PC-3 (cell line): ENCODE data around the gene TMEM214. TPM values are rescaled to one million over a fixed set of nuclear protein-coding genes. Genes with fewer than 3 reads are reported as not detected.

Source experiments
- ATAC-seq: fragments of 200-7000 bp; cut with Tn5 transposase; 2 replicates; pipeline ENCODE4 v1.9.1; 2020; ENCODE audit warnings: mild to moderate bottlenecking, moderate library complexity
- BruUV-seq: library from RNA; stranded (reverse); fragments of 400-500 nt; replicated peaks from 2 replicates; lab custom pipeline; 2021; lab: Mats Ljungman, UMichigan
- CTCF ChIA-PET: fragments of 300-600 bp; sonication (Branson Sonifier 250); formaldehyde crosslinking; loops from one replicate; lab custom pipeline; 2022; ENCODE audit warnings: antibody characterized with exemption; lab: Charles Lee
- POLR2A ChIA-PET: fragments of 300-600 bp; sonication (Branson Sonifier 250); formaldehyde crosslinking; loops from one replicate; lab custom pipeline; 2022; ENCODE audit warnings: antibody characterized with exemption; ENCODE audit not compliant: unreplicated experiment; lab: Charles Lee
- DNase-seq: peaks from one replicate; pipeline ENCODE4 v3.0.0-alpha.2; 2015
- H2AFZ ChIP-seq: fragments of 300-600 bp; sonication (generic); 2 replicates; pipeline ENCODE4 v1.6.0; 2016; ENCODE audit warnings: antibody characterized with exemption, low read length
- H3F3A ChIP-seq: fragments of 300-600 bp; sonication (generic); one replicate; pipeline ENCODE4 v1.6.0; 2017; ENCODE audit warnings: antibody characterized with exemption, low read length, control low read depth, mild to moderate bottlenecking; ENCODE audit not compliant: unreplicated experiment
- H3K27ac ChIP-seq: fragments of 300-600 bp; sonication (generic); 2 replicates; pipeline ENCODE4 v1.5.1; 2016; ENCODE audit warnings: mild to moderate bottlenecking, low read length
- H3K27me3 ChIP-seq: fragments of 300-600 bp; sonication (generic); 2 replicates; pipeline ENCODE4 v1.6.1; 2016; ENCODE audit warnings: low read length, mixed read lengths
- H3K36me3 ChIP-seq: fragments of 300-600 bp; sonication (generic); 2 replicates; pipeline ENCODE4 v1.6.1; 2016; ENCODE audit warnings: low read depth, mixed run types, low read length, mixed read lengths
- H3K4me1 ChIP-seq: fragments of 300-600 bp; sonication (generic); 2 replicates; pipeline ENCODE4 v1.5.1; 2016; ENCODE audit warnings: low read length; ENCODE audit not compliant: insufficient read depth
- H3K4me2 ChIP-seq: fragments of 300-600 bp; sonication (generic); 2 replicates; pipeline ENCODE4 v1.6.0; 2016; ENCODE audit warnings: low read length
- H3K4me3 ChIP-seq: fragments of 300-600 bp; sonication (generic); 2 replicates; pipeline ENCODE4 v1.5.1; 2016; ENCODE audit warnings: mild to moderate bottlenecking, low read length, mixed read lengths
- H3K79me2 ChIP-seq: fragments of 300-600 bp; sonication (generic); 2 replicates; pipeline ENCODE4 v1.6.1; 2017; ENCODE audit warnings: low read length, mixed read lengths
- H3K9ac ChIP-seq: fragments of 300-600 bp; sonication (generic); 2 replicates; pipeline ENCODE4 v1.6.0; 2016; ENCODE audit warnings: mild to moderate bottlenecking, low read length
- H3K9me2 ChIP-seq: fragments of 300-600 bp; sonication (generic); replicated peaks from 2 replicates; pipeline ENCODE4 v1.6.1; 2016; ENCODE audit warnings: mixed run types, low read length, mixed read lengths
- H3K9me3 ChIP-seq: fragments of 300-600 bp; sonication (generic); 2 replicates; pipeline ENCODE4 v1.6.1; 2016; ENCODE audit warnings: low read length, mixed read lengths
- H4K20me1 ChIP-seq: fragments of 300-600 bp; sonication (generic); 2 replicates; pipeline ENCODE4 v1.6.1; 2016; ENCODE audit warnings: low read length, mixed read lengths
- EZH2 ChIP-seq: fragments of 300-600 bp; sonication (generic); IDR thresholded peaks from one replicate; pipeline ENCODE4 v1.6.1; 2017; ENCODE audit warnings: antibody characterized with exemption, mild to moderate bottlenecking, low read length; ENCODE audit not compliant: unreplicated experiment
- EZH2phosphoT487 ChIP-seq: fragments of 300-600 bp; sonication (generic); IDR thresholded peaks from 2 replicates; pipeline ENCODE4 v1.6.1; 2018; ENCODE audit warnings: mild to moderate bottlenecking, antibody characterized with exemption, low read length, borderline replicate concordance
- intact Hi-C: fragments of 100-400 bp; cut with micrococcal nuclease; formaldehyde crosslinking; loops from 2 replicates; pipeline ENCODE4 v1.9.0; 2023
- total RNA-seq: library from RNA; depleted of rRNA; stranded (reverse); fragments of >200 nt; gene quantifications from 2 replicates; pipeline ENCODE4 v1.2.3, GENCODE V29; 2014
- TF ChIP-seq, protein P1 (sequence below): fragments of 300-600 bp; sonication (generic); conservative IDR thresholded peaks from 2 replicates; pipeline ENCODE4 v1.5.1; 2017; ENCODE audit warnings: antibody characterized with exemption, low read depth, mild to moderate bottlenecking, low read length

TMEM214 gene
- total RNA-seq, 1 experiment from 2014 or later, result 43.0 TPM

- H4K20me1 ChIP-seq, result no peaks in the 10 kb centered on the region
- ChIA-PET POLR2A (no interaction called here), CTCF (no interaction called here)
- no peaks in the 10 kb centered on the region for H3K27me3 ChIP-seq
- TF ChIP-seq, protein P1, sequence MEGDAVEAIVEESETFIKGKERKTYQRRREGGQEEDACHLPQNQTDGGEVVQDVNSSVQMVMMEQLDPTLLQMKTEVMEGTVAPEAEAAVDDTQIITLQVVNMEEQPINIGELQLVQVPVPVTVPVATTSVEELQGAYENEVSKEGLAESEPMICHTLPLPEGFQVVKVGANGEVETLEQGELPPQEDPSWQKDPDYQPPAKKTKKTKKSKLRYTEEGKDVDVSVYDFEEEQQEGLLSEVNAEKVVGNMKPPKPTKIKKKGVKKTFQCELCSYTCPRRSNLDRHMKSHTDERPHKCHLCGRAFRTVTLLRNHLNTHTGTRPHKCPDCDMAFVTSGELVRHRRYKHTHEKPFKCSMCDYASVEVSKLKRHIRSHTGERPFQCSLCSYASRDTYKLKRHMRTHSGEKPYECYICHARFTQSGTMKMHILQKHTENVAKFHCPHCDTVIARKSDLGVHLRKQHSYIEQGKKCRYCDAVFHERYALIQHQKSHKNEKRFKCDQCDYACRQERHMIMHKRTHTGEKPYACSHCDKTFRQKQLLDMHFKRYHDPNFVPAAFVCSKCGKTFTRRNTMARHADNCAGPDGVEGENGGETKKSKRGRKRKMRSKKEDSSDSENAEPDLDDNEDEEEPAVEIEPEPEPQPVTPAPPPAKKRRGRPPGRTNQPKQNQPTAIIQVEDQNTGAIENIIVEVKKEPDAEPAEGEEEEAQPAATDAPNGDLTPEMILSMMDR, result no peak
- no peak for TF ChIP-seq EZH2phosphoT487
- TF ChIP-seq EZH2, result no peak
- no peaks in the 10 kb centered on the region for H3K9me3 ChIP-seq
- H3K4me1 ChIP-seq, result peaks cover 6% of the 10 kb centered on the region; the same call in 1 of the 2 replicates
- H2AFZ ChIP-seq, result no peak overlapping the region
- H3K4me2 ChIP-seq, result no peak overlapping the region
- no peaks in the 10 kb centered on the region for H3F3A ChIP-seq
- no peak overlapping the region for H3K27ac ChIP-seq
- intact Hi-C loops, result no loop called here
- no TSS peak for BruUV-seq
- H3K4me3 ChIP-seq, result no peak overlapping the region
- DNase-seq, result no peak
- no peaks in the 10 kb centered on the region for H3K36me3 ChIP-seq
- H3K9ac ChIP-seq, result no peak overlapping the region
- no peaks in the 10 kb centered on the region for H3K79me2 ChIP-seq
- ATAC-seq, result no peak
- H3K9me2 ChIP-seq, result no peaks in the 10 kb centered on the region
These were observed 44.5 kb downstream of the TMEM214 start for GRCh38 chr2:27077231-27077630.

DNA sequence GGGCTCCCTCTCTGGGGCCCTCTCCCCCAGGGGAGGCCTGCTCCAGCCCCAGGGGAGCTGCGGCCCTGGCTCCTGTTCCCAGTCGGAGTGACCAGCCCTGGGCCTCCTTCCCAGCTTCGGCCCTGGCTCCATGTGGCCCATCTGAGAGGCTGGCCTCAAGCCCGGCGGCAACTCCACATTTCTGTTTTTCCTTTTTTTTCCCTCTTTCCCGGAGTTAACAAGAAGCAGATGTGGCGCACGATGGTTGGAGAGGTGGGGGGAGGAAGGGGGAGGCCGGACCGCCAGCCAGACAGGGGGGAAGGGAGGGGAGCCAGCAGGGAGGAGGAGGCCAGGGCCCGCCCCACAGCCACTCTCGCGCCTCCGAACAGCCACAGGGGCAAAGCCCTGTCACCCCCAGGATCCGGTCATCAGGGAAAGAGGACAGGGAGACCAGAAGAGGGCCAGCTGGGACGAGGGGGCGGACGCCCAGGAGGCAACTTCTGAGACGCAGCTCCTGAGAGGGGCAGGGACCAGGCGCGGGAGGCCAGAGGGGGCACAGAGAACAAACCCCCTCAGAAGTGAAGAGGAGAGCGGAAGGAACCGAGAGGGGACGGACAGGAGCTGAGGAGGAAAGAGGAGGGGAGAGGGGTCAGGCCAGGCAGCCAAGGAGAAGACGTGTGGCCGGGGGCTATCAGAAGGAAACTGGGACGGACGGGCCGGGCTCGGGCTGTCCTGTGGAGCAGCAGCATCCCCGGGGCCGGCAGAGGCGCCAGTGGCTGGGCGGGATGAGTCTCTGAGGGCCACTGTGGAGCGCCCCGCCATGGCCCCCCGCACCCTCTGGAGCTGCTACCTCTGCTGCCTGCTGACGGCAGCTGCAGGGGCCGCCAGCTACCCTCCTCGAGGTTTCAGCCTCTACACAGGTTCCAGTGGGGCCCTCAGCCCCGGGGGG lies 45.8 kb downstream of the TMEM214 start, which contains the start of gene EMILIN1:
Gene EMILIN1, plus strand, starts transcription at position 349 of the 928 bp plus-strand sequence. Its CDS starts 451 bp downstream, at position 800.
- ATAC-seq (no peak), DNase-seq (no peak)
- POLR2A ChIA-PET, result no interaction called here
- Histone ChIP-seq H3K27me3 (no peaks in the 10 kb centered on the region), H3K9ac (no peak within 1 kb of the TSS), H3K79me2 (no peaks in the 10 kb centered on the region), H3K27ac (no peak within 1 kb of the TSS), H3K9me3 (no peaks in the 10 kb centered on the region), H3K9me2 (no peaks in the 10 kb centered on the region), H3F3A (no peaks in the 10 kb centered on the region), H3K4me1 (peaks cover 5% of the 10 kb centered on the region; the same call in 1 of the 2 replicates), H3K4me2 (no peak within 1 kb of the TSS), H4K20me1 (no peaks in the 10 kb centered on the region), H2AFZ (no peak within 1 kb of the TSS), H3K36me3 (no peaks in the 10 kb centered on the region), H3K4me3 (no peak within 1 kb of the TSS)
- TF ChIP-seq EZH2 (no peak), EZH2phosphoT487 (no peak)
- TF ChIP-seq, protein P1, result no peak
- CTCF ChIA-PET, result no interaction called here
- intact Hi-C loops, result no loop called here
- no TSS peak for BruUV-seq
